Activated CD8-positive, alpha-beta T cell treated with anti-CD3 and anti-CD28 coated beads for 36 hours (primary cell): ENCODE measurements around the gene C2CD3. TPM values are rescaled to one million over a fixed set of nuclear protein-coding genes. Genes with fewer than 3 reads are reported as not detected.

ENCODE experiments used
- ATAC-seq: fragments of 200-7000 bp; cut with Tn5 transposase; one replicate; pipeline ENCODE4 v1.10.0; 2021; ENCODE audit warnings: mild to moderate bottlenecking, moderate library complexity
- CTCF ChIA-PET: fragments of 350-600 bp; sonication (Branson Sonifier 250); formaldehyde crosslinking; loops from one replicate; lab custom pipeline; 2021; ENCODE audit warnings: antibody characterized with exemption; lab: Charles Lee
- POLR2A ChIA-PET: fragments of 350-600 bp; sonication (Branson Sonifier 250); formaldehyde crosslinking; loops from one replicate; lab custom pipeline; 2021; ENCODE audit warnings: antibody characterized with exemption; lab: Charles Lee
- DNase-seq: peaks from one replicate; pipeline ENCODE4 v3.0.0-alpha.2; 2020
- H3K27ac Mint-ChIP-seq: one replicate; pipeline ENCODE4 v1.8.0; 2021; ENCODE audit warnings: mild to moderate bottlenecking, mixed read lengths
- H3K27me3 Mint-ChIP-seq: one replicate; pipeline ENCODE4 v1.8.0; 2021; ENCODE audit warnings: mixed read lengths
- H3K36me3 Mint-ChIP-seq: one replicate; pipeline ENCODE4 v1.8.0; 2021; ENCODE audit warnings: low read depth, mixed read lengths
- H3K4me1 Mint-ChIP-seq: one replicate; pipeline ENCODE4 v1.8.0; 2021; ENCODE audit warnings: low read depth, mixed read lengths
- H3K4me3 Mint-ChIP-seq: one replicate; pipeline ENCODE4 v1.8.0; 2021; ENCODE audit warnings: mild to moderate bottlenecking, moderate library complexity, mixed read lengths
- H3K9me3 Mint-ChIP-seq: one replicate; pipeline ENCODE4 v1.8.0; 2021; ENCODE audit warnings: mixed read lengths
- CTCF ChIP-seq: fragments of 200-600 bp; IDR thresholded peaks from one replicate; pipeline ENCODE4 v1.8.0; 2022; ENCODE audit warnings: antibody characterized with exemption, mild to moderate bottlenecking
- intact Hi-C: fragments of 100-400 bp; cut with micrococcal nuclease; formaldehyde crosslinking; loops from one replicate; pipeline ENCODE4 v1.10.0; 2022
- total RNA-seq, 2 experiments: library from RNA; stranded (reverse); gene quantifications; one replicate each; pipeline ENCODE4 v1.2.3, GENCODE V29; 2021

Gene C2CD3
- total RNA-seq, 2 experiments from 2014 or later, result 22.5 to 25.6 TPM

DNA sequence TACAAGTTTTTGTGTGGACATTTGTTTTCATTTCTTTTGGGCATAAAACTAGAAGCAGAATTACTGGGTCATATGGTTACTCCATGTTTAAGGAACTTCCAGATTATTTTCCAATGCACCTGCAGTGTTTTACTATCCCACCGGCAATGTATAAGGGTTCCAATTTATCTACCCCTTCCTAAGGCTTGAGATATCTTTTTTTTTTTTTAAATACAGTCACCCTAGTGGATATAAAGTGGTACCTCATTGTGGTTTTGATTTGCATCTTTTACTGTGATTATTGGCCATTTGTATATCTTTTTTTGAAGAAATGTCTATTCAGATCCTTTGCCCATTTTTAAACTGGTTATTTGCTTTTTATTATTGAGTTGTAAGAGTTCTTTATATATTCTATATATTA lies 127.4 kb downstream of the C2CD3 start:
- ChIA-PET POLR2A (no interaction called here), CTCF (no interaction called here)
- ATAC-seq, result no peak
- Mint-ChIP-seq H3K4me3 (no peak overlapping the region), H3K36me3 (peaks cover 18% of the 10 kb centered on the region), H3K27me3 (no peaks in the 10 kb centered on the region), H3K27ac (no peak overlapping the region), H3K4me1 (no peaks in the 10 kb centered on the region), H3K9me3 (no peaks in the 10 kb centered on the region)
- no peak for DNase-seq
- TF ChIP-seq CTCF, result no peak
- intact Hi-C loops, result no loop called here

DNA sequence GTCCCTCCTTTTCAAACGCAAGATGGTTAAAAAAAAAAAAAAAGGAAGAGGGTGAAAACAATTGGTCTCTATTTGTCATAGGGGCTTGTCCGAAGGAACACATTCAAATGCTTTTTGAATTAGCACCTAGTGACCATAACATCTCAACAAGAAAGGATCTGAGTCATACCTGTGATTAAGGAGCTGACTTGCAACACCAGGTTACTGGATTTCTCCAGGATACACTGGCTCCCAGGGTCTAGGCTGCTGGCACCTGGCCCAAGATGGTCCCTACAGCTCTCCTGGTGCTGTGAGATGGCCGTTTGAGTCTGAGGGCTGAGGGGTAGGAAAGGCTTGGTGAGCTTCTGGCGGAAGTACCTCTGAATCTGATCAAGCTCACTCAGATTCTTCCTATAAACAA lies 133.5 kb downstream of the C2CD3 start:
- intact Hi-C loops, result no loop called here

DNA sequence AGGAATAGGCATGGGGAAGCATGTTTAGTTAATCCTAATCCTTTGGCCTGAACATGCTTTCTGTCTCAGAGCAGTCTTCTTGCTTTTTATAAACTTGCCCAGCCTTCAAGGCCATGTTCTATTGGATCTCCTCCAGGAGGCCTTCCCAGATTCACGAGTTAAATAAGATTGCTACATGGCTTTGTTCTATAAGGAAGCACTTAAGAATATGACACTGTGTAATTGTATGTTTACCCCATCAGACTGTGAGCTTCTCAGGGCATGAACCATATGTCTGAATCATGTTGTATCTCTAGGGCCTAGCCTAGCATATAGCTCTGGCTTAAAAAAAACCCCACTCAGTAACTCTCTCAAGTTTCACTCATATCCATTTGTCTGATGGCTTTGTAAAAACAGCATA lies 135.5 kb downstream of the C2CD3 start:
- H3K4me1 Mint-ChIP-seq, result peaks cover 20% of the 10 kb centered on the region
- ChIA-PET POLR2A (interaction anchor here (0.7 kb wide), 1 partner anchor 17 kb away, joined by 3 read pairs; no protein-coding TSS in a partner anchor), CTCF (no interaction called here)
- H3K9me3 Mint-ChIP-seq, result no peaks in the 10 kb centered on the region
- ATAC-seq (no peak), DNase-seq (no peak)
- intact Hi-C loops, result no loop called here
- H3K27me3 Mint-ChIP-seq, result no peaks in the 10 kb centered on the region
- H3K27ac Mint-ChIP-seq, result no peak overlapping the region
- no peak for TF ChIP-seq CTCF
- no peak overlapping the region for H3K4me3 Mint-ChIP-seq
- H3K36me3 Mint-ChIP-seq, result peaks cover 15% of the 10 kb centered on the region

More for the DNA sequence above, 133.5 kb downstream of the C2CD3 start:
- no peak for ATAC-seq
- Mint-ChIP-seq H3K9me3 (no peaks in the 10 kb centered on the region), H3K4me3 (no peak overlapping the region), H3K27me3 (no peaks in the 10 kb centered on the region), H3K36me3 (peaks cover 11% of the 10 kb centered on the region), H3K27ac (peak overlapping the region; percentile 6), H3K4me1 (peaks cover 3% of the 10 kb centered on the region)
- TF ChIP-seq CTCF, result no peak
- POLR2A ChIA-PET, result interaction anchor here (1.1 to 1.3 kb wide), 3 partner anchors 35 to 73 kb away, joined by 3 read pairs; partner anchors contain the start of gene UCP2
- no peak for DNase-seq
- CTCF ChIA-PET, result interaction anchor here (0.8 to 1.2 kb wide), 2 partner anchors 9 to 57 kb away, joined by 3 read pairs; no protein-coding TSS in a partner anchor

- TF ChIP-seq CTCF, result no peak
- peaks cover 18% of the 10 kb centered on the region for H3K36me3 Mint-ChIP-seq
- H3K27me3 Mint-ChIP-seq, result no peaks in the 10 kb centered on the region
- peak; percentile 26 for DNase-seq
- H3K4me1 Mint-ChIP-seq, result peaks cover 28% of the 10 kb centered on the region
- no peak for ATAC-seq
- ChIA-PET POLR2A (interaction anchor here (0.7 to 7.2 kb wide), 7 partner anchors 13 to 65 kb away, joined by 3 to 43 read pairs (median 4); partner anchors contain the start of gene UCP2), CTCF (interaction anchor here (1.0 to 1.7 kb wide), 4 partner anchors 13 to 69 kb away, joined by 3 to 8 read pairs (median 4); no protein-coding TSS in a partner anchor)
- intact Hi-C loops, result no loop called here
- H3K27ac Mint-ChIP-seq, result no peak overlapping the region
- no peak overlapping the region for H3K4me3 Mint-ChIP-seq
- H3K9me3 Mint-ChIP-seq, result no peaks in the 10 kb centered on the region
These were observed 137.8 kb downstream of the C2CD3 start for GRCh38 chr11:74033046-74033445.
